Cortex of kidney (tissue), 1 donor: Measurements from ENCODE around the gene PITX2.

Experiments used
- DNase-seq: peaks from one replicate; lab custom pipeline; 2025; lab: John Stamatoyannopoulos, UW

PITX2 gene

DNA sequence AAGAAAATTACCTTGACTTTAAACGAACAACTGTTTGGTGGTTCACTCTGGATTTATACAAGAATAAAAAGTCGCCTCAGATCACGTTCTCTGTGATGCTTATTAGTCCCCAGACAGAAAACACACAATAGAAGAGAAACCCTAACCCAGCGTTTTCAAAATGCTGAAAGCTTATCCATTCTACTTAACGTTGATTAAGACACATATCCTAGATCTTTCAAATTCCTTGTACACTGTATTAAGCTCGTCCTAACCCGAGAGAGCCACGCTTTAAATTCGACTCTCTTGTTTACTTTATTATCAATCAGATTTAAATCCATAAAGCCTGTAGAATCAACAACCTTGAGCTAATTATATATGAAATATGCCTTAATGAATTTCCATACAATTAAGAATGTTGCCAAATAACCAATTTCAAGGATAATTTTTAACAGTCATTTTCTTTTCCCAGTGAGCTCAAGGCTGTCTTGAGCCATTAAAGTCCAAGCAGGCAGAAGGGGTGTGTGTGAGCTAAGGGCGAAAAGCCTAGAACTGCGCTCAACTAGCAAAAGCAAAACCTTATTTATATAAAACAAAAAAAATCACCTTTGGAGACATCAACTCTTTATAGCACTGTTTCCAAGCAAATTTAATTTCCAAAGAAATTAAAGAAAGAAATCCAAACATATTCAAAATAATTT, 981 bp upstream of the PITX2 start:
- DNase-seq: no peak

DNA sequence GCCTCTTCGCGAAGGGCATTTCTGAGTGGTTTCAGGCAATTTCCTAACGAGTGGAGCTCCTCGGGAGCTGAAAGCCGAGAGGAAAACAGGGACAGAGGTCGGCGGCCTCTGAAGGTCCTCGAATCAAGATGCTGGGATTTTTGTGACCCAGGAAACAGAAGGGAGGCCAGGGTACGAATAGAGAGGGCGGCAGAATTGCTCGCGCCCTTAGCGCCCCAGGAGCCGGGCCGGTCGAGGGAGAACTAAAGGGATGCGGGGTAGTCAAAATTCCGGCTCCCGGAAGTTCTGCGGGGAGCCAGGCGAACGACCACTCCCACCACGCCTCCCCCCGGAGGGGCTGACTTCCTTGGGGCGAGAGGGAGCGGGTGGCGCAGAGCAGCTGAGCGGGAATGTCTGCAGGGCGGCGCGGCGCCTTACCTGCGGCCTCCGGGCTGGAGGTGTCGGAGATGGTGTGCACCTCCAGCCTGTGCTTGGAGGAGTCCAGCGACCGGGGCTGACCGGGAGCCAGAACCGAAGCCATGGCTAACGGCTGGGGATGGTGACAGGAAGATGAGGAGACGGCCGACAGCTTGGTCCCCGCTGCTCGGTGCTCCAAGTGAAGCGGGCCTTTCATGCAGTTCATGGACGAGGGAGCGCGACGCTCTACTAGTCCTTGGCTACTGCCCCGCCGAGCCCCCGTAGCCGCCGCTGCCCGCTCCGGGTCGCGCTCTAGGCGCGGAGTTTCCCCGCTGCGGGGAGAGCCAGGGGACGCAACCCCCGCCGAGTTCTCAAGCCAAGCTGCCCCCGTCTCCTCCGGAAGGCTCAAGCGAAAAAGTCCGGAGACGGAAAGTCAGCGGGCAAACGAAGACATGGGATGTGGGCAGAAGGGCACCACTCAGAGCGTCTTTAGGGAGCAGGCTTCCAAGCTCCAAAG, 782 bp downstream of the PITX2 start:
- no peak for DNase-seq

DNA sequence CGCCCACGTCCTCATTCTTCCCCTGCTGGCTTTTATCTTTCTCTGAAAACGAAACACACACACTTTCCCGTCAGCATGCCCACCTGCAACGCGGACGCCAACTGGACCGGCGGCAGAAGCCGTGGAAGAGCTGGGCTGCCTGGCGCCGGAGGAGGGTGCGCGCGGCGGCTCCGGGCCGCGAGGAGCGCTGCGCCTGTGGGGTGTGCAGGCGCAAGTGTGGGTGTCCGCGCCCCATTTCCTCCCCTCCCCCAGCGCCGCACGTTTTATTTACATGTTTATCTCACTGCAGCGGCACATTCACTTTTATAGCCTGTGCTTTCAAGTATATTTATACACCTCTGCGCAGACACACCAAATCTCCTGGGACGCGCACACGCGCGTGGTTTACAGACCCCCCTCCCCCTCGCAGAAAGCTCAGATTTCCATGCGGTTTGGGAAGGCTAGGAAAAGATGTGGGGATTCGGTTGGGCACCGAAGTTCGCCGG, 1.5 kb downstream of the PITX2 start:
- DNase-seq: no peak

DNA sequence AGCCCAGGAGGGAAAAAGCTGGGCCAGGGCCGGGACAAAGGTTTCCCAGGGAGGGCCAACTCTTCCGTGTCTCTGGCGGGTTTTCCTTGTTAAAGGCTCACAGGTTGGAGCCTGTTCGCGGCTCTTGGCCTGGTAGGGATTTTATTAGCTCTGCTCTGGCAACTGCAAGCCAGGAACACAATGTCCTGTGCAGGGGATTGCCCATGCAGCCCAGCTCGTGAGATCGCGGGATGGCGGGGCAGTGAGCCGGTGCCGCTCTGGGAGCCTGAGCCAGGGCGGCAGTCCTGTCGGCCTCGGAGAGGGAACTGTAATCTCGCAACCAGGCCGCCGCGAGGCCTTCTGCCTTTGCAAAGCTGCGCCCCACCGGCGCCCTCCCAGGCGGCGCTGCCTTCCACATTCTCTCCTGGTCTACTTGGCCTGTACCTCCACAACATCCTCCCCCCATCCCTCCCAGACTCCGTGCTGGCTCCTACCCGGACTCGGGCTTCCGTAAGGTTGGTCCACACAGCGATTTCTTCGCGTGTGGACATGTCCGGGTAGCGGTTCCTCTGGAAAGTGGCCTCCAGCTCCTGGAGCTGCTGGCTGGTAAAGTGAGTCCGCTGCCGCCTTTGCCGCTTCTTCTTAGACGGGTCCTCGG, 2.1 kb downstream of the PITX2 start:
- no peak for DNase-seq

DNA sequence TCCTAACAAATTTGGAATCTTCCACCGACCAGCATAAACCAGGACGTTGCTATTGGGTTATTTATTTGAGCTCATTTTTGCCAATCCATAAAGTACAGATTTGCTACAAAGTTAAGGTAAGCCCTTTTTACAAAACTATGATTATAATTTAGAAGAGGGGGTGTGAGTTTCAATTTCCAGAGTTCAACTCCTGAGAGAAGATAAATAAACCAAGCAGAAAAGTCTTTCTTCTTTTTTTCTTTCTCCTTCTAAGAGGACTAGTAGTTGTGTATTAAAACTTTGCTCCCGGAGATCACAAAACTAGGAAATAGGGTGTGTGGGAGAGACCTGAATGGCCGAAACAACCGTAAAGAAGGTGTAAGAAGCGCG, 2.6 kb downstream of the PITX2 start:
- no peak for DNase-seq

DNA sequence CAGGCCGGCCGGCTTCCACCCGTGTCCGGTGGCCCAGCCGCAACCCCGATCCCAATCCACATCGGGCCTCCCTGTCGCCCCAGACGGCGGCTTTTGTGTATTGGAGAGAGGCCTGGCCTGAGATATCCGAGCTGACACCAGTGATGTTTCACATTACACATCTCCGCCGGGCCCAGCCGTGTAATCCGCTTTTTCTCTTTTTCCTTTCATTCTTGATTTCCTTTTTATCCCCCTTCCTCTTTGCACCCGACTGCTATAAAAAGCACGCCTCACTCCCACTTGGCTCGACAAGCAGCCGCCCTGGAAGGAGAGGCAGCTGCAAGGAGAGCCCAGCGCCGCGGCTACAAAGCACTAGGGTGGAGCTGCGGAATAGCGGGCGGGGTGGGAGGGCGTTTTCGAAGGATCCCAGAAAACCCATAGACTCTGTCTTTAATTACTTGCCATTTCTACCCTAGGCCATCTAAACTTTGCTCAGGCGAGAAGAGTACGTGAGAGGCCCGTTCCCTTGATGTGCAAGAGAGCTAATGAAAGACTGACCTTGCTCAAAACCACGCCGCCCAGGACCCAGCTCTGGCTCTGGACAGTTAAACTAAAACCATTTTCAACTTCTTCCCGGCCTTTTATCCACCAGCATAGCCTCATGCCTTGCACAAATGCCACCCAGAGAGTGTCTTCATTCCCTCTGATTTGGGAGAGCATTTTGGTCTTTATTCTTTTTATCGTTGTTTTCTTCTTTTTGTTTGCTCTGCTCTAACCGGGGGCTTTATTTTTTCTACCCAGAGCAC, 3.2 kb downstream of the PITX2 start:
- DNase-seq: no peak

DNA sequence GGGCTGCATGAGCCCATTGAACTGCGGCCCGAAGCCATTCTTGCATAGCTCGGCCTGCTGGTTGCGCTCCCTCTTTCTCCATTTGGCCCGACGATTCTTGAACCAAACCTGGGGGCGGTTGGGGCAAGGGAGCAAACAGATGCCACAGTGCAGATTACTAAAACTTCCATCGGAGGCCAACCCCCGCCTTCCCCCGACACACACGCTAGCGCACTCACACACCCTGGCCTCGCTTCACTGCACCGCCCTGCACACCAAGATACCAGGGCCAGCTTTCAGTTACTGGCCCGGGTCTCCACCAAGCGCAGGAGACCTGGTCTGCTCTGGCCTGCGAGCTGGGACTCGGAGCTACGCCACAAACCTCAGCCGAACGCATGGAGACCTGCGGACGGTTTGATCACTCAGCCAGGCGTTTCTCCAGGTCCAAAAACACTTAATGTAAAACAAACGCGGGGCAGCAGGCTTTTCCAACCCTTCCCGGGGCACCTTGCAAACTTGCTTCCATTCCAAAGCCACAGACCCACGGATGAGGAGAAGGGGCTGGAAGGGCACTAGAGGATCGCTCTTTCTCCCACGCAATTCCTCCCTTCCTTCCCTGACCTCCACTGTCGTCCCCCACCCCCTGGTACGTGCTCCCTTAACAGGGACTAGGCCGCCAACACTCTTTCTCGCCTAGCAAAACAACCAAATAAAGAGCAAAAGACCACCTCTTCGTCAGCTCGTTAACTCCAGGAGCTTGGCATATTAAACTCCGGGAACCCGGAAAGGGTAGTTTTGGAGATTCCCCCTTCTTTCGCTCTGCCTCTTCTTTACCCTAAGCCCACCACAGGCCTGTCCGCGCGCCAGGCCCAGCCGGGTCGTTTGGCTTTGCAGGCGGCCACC, 4.1 kb downstream of the PITX2 start:
- DNase-seq: no peak

DNA sequence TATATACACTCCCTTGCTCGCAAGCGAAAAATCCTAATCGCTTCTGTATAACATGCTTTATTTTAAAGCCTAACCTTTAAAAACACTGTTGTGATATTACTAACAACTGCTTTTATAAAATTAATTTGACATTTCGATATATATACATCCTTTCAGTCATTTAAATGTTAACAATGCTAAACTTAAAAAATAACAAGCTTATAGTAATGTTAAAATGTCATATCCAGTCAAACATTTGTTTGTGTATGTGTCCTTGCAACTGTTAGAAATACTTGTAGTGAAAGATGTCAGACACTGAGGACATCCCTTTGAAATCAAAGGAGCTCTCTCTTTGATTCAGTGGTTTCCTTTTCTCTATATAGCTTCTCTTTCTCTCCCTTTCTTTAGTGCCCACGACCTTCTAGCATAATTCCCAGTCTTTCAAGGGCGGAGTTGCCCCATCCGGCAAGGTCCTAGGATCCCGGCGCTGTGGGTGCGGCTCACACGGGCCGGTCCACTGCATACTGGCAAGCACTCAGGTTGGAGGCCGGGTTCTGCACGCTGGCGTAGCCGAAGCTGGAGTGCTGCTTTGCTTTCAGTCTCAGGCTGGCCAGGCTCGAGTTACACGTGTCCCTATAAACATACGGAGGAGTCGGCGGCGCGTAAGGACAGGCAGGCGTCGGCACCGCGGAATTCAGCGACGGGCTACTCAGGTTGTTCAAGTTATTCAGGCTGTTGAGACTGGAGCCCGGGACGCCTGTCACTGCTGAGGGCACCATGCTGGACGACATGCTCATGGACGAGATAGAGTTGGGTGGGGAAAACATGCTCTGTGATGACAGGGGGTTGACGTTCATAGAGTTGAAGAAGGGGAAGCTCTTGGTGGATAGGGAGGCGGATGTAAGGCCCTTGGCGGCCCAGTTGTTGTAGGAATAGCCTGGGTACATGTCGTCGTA, 5.0 kb downstream of the PITX2 start:
- no peak for DNase-seq

DNA sequence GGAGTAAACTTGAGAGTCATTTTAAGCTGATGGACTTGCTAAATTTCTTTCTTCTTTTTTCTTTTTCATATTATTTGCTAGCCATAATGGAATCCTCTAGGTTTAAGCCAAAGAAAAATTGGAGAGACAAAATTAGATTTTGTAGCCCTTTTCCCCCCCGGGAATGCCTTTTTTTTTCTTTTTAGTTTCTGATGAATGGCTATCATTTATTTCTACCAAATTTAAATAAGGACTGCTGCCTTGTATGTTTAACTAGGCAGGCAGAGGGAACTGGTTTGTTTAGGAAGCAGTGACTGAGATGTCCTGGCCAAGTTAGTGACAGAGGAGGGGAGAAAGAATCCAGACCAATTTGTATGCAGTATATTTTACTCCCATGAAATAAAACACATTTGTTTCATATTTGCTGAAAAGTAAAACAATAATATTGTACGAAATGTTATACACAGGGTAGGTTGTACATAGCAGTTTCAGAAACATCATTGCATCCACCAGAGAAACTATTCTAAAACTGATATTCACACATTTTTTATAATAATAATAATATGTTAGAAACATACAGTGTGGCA, 5.7 kb downstream of the PITX2 start:
- no peak for DNase-seq

DNA sequence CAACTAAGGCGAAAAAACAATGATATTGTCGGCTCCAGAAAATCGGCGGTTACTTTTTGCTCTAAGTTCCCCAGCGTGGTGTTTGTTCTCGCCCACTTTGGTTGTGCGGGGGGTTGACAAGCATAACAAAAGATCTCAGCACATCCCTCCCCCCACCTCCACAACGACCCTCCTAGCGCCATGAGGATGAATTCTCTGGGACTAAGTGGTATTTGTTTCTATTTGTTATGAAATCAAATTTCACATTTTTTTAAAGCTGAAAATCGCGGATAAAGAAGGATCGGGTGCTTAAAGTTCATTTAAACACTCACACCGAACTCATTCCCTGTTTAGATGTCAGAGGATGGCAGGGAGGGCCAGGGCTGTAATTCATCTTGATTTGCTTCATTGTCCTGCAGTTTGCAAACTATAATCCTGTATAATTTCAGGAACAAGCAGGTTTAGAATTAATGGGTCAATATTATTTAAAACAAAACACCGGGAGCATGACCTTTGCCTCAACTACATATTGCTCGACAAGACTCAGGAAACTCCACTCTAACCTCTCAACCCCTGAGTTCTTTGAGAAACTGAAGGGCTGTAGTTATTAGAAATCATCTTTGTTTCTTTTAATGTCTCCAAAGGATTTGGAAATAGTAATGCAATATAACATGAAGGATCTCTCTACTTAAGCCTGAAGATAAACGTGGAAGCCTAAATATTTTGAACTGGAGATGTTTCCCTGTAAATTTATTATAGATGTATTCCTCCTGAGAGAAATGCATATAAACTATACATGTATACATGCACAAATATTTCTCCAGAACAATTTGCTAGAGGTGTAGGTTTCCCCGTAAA, 6.4 kb downstream of the PITX2 start:
- no peak for DNase-seq

DNA sequence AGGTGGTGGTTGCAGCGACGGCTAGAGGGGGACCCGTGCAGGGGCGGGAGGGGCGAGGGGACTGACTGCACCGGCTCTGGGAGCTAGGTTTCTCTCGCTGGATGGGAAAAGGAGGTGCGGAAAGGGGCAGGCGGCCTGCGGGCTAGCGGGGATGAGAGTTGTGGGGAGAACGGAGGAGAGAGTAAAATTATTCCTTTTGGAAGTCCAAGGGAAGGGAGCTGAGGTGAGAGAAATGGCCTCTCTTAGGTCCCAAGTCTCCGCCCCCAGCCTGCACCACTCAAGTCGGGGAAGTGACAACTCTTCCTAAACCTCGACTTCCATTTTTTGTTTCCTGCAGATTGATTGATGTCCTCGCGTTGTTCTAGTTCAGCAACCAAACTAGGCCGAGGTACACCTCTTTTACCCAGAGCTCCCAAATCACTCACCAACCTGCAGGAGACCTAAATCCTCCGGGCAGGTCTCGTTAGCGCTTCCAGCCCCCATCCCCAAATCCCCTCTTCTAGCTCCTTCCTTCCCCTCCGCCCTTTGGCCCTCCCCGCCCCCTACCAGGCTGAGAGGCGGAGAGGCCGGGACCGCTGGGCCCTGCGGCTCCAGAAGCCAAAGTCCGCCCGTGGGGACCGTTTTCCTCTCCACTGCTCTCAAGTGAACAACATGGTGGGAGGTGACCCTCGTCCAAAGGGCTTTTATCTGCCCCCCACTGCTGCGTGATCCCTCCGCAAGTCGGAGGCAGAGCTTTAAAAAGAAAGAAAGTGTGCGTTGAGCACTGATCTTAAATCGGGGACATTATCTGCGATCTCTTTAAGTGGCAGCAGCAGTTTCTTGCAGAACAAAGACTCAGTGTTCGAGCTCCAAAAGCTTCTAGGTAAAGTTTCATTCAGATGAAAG, 7.3 kb downstream of the PITX2 start:
- no peak for DNase-seq

DNA sequence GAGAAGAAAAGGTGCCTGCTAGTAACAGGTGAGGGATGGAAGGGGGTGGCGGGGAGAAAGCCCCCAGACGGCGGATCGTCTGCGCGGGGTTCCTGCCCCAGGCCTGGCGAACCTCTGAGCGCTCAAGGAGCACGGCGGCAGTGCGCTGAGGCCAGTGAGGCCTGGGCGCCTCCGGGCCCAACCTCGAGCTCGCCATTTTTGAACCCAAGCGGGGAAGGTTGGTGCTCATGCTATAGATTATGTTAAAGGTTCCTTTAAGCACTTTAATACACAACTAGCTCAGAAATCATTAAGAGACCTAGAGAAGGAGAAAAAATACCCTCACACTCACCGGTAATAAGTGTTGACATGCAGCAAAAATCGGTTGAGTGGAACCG, 7.9 kb downstream of the PITX2 start:
- no peak for DNase-seq

DNA sequence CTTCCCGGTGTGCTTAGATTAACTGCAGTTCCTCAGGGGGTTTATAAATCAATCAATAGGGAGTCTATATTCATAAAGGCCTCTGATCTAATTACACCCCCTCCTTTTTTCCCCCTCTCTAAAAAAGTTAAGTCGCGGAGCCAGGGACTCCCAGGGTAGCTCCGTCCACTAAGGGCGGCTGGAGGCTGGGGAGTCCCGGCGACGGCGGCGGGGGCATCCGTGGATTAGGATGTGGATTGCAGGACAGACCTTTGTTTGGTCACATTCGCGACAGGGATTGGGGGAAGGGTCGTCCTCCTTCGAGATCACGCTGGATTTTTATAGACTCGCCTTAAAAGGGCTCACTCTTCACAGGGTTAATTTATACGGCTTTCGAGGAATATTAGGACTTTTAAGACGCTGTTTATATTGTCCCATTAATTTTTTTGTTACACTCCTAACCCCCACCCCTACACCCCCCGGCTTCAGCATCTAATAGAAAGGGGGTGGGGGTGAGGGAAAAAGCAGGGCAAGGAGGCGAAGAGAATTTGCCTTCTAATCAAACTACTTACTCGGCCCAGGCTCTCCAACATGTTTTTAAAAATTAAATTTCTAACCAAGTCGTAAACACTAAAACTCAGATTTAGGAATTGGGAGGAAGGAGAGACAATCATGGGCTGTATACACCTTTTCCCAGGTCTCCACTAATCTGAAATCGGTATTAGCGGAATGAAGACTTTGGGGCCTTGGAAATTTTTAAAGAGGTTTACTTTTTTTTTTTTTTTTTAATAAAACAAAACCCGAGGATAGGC, 8.5 kb downstream of the PITX2 start:
- DNase-seq: no peak

DNA sequence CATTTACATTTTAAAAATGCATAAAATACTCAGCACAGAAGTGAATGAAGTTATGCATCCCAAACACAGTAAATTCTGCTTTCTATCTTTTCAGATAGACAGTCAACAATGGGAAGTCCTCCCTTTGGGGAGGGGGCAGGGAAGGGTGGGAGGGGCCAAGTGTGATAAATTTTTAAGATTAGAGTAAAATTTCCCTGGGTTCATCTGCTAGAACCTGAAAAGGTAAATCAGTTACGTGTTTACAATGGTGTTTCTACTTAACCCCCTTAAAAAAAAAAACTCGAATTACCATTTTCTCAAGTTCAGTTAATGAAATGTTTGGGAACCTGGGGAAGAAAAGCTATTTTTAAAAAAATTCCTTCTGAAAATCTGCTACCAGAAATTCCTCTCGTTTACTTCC, 9.1 kb downstream of the PITX2 start:
- no peak for DNase-seq

DNA sequence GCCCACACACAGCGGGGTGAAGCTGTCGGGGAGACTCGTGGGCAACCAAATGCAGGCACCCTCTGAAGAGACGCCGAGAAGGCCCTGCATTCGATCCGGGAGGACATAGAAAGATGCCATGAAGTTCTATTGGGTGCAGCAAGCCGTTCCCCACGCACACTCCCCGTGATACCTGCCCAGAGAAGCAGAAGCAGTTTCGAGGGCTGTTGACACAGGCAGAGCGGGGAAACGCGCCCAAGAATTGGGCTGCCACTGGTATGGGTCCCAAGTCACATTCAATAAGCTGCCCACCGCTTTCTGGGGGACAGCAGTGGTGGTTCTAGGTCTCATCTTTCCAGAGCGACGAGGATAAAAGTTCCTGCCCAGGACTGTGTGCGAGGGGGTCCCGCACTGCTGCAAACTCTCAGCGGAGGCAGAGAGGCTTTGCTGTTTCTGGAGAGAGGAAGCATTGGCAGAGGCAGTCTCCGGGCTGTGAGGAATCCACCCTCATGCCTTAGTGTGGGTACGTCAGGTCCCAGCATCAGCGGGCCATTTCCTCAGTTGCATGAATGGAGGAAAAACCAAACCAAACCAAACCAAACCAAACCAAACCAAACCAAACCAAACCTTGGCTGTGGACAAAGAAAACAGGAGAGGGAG, 10.1 kb downstream of the PITX2 start:
- DNase-seq: no peak

DNA sequence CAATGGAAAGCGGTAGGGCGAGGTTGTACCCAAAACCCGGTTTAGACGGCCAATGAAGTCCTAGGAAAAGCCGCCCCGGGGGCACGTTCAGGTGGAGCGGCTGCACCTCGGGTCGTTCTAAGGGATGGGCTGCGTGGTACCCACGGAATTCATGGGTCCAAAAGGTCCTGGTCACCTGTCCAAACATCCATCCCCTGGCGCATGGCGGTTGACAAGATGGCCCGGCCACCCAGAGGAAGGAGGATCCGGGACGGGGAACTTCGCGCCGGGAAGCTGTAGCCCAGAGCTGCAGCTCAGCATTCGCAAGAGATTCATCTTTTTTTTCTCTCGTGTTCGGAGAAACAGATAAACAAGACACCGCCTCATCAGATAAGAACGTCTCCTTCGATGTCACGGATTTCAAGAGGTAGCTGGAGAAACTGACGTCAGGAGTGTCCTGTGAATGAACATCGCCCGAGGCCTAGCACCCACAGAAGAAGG, 10.9 kb downstream of the PITX2 start:
- DNase-seq: no peak
